Mammary epithelial cell (primary cell): Measurements from ENCODE around the gene TWIST2.

Experiments
- CTCF ChIP-seq, 2 donors: IDR thresholded peaks in 1 of 2; conservative IDR thresholded peaks in 1 of 2; 2 replicates each; pipeline ENCODE4 v1.5.1; 2011 to 2012; ENCODE audit warnings: inconsistent platforms in 2 of 2, low read length in 2 of 2, mild to moderate bottlenecking in 2 of 2, control low read depth in 1 of 2, low read depth in 1 of 2; ENCODE audit not compliant: insufficient read depth in 1 of 2; ENCODE audit errors: extremely low read depth in 1 of 2
- EZH2 ChIP-seq: IDR thresholded peaks from 2 replicates; pipeline ENCODE4 v1.6.1; 2012; ENCODE audit warnings: low read length, inconsistent platforms, borderline replicate concordance

GRCh38 chr2:238907717-238908173 lies 59.9 kb downstream of the TWIST2 start:
- TF ChIP-seq EZH2 (no peak), CTCF (conservative IDR thresholded peaks at IDR 0.05 in 1 of 2, IDR thresholded peaks at IDR 0.05 in 1 of 2; ENCODE audit: extremely low read depth in 1 of 2, insufficient read depth in 1 of 2, low read depth in 1 of 2, low read length in 2 of 2) (no peak)
